MCF 10A (cell line): ENCODE data around the gene EBI3. TPM values are rescaled to one million over a fixed set of nuclear protein-coding genes. Genes with fewer than 3 reads are reported as not detected.
"Not testable (repeated sequence)": the region's sequence is repeated elsewhere in the genome, so short reads cannot be mapped to it uniquely, and the experiment has no call there.

Source experiments
- BruUV-seq: library from RNA; stranded (reverse); fragments of 400-500 nt; replicated peaks from 2 replicates; lab custom pipeline; 2021; lab: Mats Ljungman, UMichigan
- CTCF ChIA-PET: fragments of 300-600 bp; sonication (Branson Sonifier 250); formaldehyde crosslinking; extraction: SDS; loops from one replicate; lab custom pipeline; 2021; ENCODE audit warnings: antibody characterized with exemption, inconsistent platforms; lab: Yijun Ruan, JAX
- POLR2A ChIA-PET: fragments of 300-600, 350-650 bp; sonication (Branson Sonifier 250); formaldehyde crosslinking; extraction: SDS; loops from one replicate; lab custom pipeline; 2020; ENCODE audit warnings: antibody characterized with exemption, inconsistent platforms; lab: Yijun Ruan, JAX
- DNase-seq: peaks from one replicate; pipeline ENCODE4 v3.0.0-alpha.2; 2018; ENCODE audit not compliant: unreplicated experiment
- H3K27ac Mint-ChIP-seq: one replicate; pipeline ENCODE4 v1.8.0; 2022; ENCODE audit warnings: mild to moderate bottlenecking, low read depth, mixed read lengths; ENCODE audit not compliant: unreplicated experiment
- H3K27me3 Mint-ChIP-seq: one replicate; pipeline ENCODE4 v1.8.0; 2022; ENCODE audit warnings: mixed read lengths; ENCODE audit not compliant: insufficient read depth, unreplicated experiment
- H3K36me3 Mint-ChIP-seq: one replicate; pipeline ENCODE4 v1.8.0; 2022; ENCODE audit warnings: mild to moderate bottlenecking, moderate library complexity, mixed read lengths; ENCODE audit not compliant: insufficient read depth, unreplicated experiment
- H3K4me1 Mint-ChIP-seq: one replicate; pipeline ENCODE4 v1.8.0; 2022; ENCODE audit warnings: mixed read lengths; ENCODE audit not compliant: insufficient read depth, unreplicated experiment
- H3K4me3 Mint-ChIP-seq: one replicate; pipeline ENCODE4 v1.8.0; 2022; ENCODE audit warnings: mild to moderate bottlenecking, moderate library complexity, mixed read lengths; ENCODE audit not compliant: unreplicated experiment
- H3K9me3 Mint-ChIP-seq: one replicate; pipeline ENCODE4 v1.8.0; 2022; ENCODE audit warnings: mixed read lengths; ENCODE audit not compliant: unreplicated experiment
- CTCF ChIP-seq: fragments of 200-600 bp; IDR thresholded peaks from one replicate; pipeline ENCODE4 v1.8.0; 2022; ENCODE audit warnings: antibody characterized with exemption, mild to moderate bottlenecking; ENCODE audit not compliant: unreplicated experiment
- intact Hi-C: fragments of 100-400 bp; cut with micrococcal nuclease; formaldehyde crosslinking; loops from 2 replicates; pipeline ENCODE4 v1.14.1; 2022
- total RNA-seq: library from RNA; stranded (reverse); gene quantifications from 2 replicates; pipeline ENCODE4 v1.2.3, GENCODE V29; 2022

EBI3 gene
- total RNA-seq, 1 experiment from 2014 or later, result 0.35 TPM

GRCh38 chr19:4267901-4268815, 38.8 kb downstream of the EBI3 start:
- no TSS peak for BruUV-seq
- no peak for DNase-seq
- intact Hi-C loops, result loop anchor here (1.0 kb wide), 1 partner anchor 84 kb away; no protein-coding TSS in a partner anchor
- no peaks in the 10 kb centered on the region for H3K27me3 Mint-ChIP-seq
- no peak overlapping the region for H3K4me3 Mint-ChIP-seq
- peaks cover 5% of the 10 kb centered on the region for H3K4me1 Mint-ChIP-seq
- no peak overlapping the region for H3K27ac Mint-ChIP-seq
- no peak for TF ChIP-seq CTCF
- H3K9me3 Mint-ChIP-seq, result no peaks in the 10 kb centered on the region
- ChIA-PET CTCF (interaction anchor here (0.5 to 2.9 kb wide), 19 partner anchors 12 to 295 kb away, joined by 3 to 33 read pairs (median 4); partner anchors contain the start of gene MPND), POLR2A (interaction anchor here (0.8 to 1.4 kb wide), 3 partner anchors 70 to 84 kb away, joined by 3 to 5 read pairs (median 4); partner anchors contain the start of gene STAP2)
- H3K36me3 Mint-ChIP-seq, result peaks cover 59% of the 10 kb centered on the region

DNA sequence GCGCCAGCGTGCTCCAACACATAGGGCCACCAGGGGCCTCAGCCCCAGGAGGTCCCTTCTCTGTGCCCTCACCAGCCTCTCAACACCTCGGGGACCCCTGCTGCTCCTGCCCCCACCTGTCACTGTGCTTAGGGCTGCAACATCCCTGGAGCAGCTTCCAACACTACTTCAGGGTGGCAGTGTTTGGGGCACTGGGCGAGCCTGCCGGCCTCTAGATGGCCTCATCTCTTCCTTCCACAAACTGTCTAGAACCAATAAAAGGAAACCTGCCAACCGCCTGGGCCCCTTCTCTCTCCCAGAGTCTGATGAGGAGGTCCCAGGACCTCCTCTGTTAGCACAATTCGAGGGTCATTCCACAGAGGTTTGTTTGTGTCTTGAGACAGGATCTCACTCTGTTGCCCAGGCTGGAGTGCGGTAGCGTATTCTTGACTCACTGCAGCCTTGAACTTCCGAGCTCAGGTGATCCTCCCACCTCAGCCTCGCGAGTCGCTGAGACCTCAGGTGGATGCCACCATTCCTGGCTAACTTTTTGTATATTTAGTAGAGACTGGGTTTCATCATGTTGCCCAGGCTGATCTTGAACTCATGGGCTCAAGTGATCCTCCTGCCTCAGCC, 39.6 kb downstream of the EBI3 start:
- H3K9me3 Mint-ChIP-seq, result no peaks in the 10 kb centered on the region
- no peak for DNase-seq
- peaks cover 51% of the 10 kb centered on the region for H3K36me3 Mint-ChIP-seq
- ChIA-PET POLR2A (no interaction called here), CTCF (interaction anchor here (0.5 to 2.9 kb wide), 7 partner anchors 26 to 296 kb away, joined by 4 to 33 read pairs (median 4); no protein-coding TSS in a partner anchor)
- BruUV-seq, result TSS peak; percentile 60
- intact Hi-C loops, result no loop called here
- H3K4me3 Mint-ChIP-seq, result no peak overlapping the region
- no peak overlapping the region for H3K27ac Mint-ChIP-seq
- no peaks in the 10 kb centered on the region for H3K27me3 Mint-ChIP-seq
- H3K4me1 Mint-ChIP-seq, result peaks cover 5% of the 10 kb centered on the region
- no peak for TF ChIP-seq CTCF

DNA sequence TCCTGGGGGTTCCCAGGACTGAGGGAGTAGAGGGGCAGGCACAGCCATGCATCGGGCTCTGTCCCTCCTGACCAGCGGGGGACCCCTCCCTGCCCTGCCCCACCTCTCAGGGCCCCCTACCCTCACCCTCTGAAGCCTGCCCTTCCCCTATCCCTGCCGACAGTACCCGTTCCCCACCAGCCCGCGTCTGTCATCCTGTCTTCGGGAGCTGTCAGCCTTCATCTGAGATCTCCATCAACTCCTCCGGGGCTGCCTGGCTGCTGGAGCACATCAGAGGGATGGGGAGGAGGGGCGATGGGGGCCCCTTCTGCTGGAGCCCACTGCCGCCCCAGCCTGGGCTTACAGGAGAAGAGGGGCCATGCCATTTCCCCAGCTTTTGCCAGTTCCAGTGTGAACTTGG, 43.6 kb downstream of the EBI3 start:
- ChIA-PET CTCF (interaction anchor here (0.9 kb wide), 1 partner anchor 85 kb away, joined by 4 read pairs; no protein-coding TSS in a partner anchor), POLR2A (no interaction called here)
- no TSS peak for BruUV-seq
- no peaks in the 10 kb centered on the region for H3K27me3 Mint-ChIP-seq
- no peaks in the 10 kb centered on the region for H3K4me1 Mint-ChIP-seq
- intact Hi-C loops, result no loop called here
- no peak overlapping the region for H3K4me3 Mint-ChIP-seq
- no peak for TF ChIP-seq CTCF
- H3K9me3 Mint-ChIP-seq, result no peaks in the 10 kb centered on the region
- no peak overlapping the region for H3K27ac Mint-ChIP-seq
- H3K36me3 Mint-ChIP-seq, result peaks cover 23% of the 10 kb centered on the region
- no peak for DNase-seq

DNA sequence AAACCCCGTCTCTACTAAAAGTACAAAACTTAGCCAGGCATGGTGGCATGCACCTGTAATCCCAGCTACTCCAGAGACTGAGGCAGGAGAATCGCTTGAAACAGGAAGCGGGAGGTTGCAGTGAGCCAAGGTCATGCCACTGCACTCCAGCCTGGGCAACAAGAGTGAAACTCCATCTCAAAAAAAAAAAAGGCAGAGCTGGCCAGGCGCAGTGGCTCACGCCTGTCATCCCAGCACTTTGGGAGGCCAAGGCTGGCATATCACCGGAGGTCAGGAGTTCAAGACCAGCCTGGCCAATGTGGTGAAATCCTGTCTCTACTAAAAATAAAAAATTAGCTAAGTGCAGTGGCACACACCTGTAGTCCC, 45.0 kb downstream of the EBI3 start:
- BruUV-seq, H3K4me1 Mint-ChIP-seq, H3K4me3 Mint-ChIP-seq, H3K9me3 Mint-ChIP-seq, intact Hi-C loops, H3K27ac Mint-ChIP-seq, DNase-seq, H3K27me3 Mint-ChIP-seq: not testable (repeated sequence)
- H3K36me3 Mint-ChIP-seq, result peaks cover 11% of the 10 kb centered on the region
- CTCF ChIA-PET, result interaction anchor here (0.6 to 0.8 kb wide), 3 partner anchors 14 to 133 kb away, joined by 3 to 4 read pairs (median 3); no protein-coding TSS in a partner anchor
- POLR2A ChIA-PET, result interaction anchor here (0.9 kb wide), 1 partner anchor 127 kb away, joined by 3 read pairs; no protein-coding TSS in a partner anchor
